MM.1S (cell line): ENCODE data around the gene ITPRID1.

Experiments
- DNase-seq: peaks from one replicate; pipeline ENCODE4 v3.0.0-alpha.2; 2015
- H2AFZ ChIP-seq: fragments of 300-600 bp; sonication (generic); 2 replicates; pipeline ENCODE4 v1.6.0; 2016; ENCODE audit warnings: antibody characterized with exemption, low read length
- H3F3A ChIP-seq: fragments of 300-600 bp; sonication (generic); 2 replicates; pipeline ENCODE4 v1.6.1; 2016; ENCODE audit warnings: mild to moderate bottlenecking, antibody characterized with exemption, low read length, moderate library complexity, mixed read lengths; ENCODE audit not compliant: insufficient read depth
- H3K27ac ChIP-seq: fragments of 300-600 bp; sonication (generic); 2 replicates; pipeline ENCODE4 v1.5.1; 2016; ENCODE audit warnings: mild to moderate bottlenecking, low read length
- H3K27me3 ChIP-seq: fragments of 300-600 bp; sonication (generic); replicated peaks from 2 replicates; pipeline ENCODE4 v1.6.0; 2016; ENCODE audit warnings: low read length; ENCODE audit not compliant: insufficient read depth
- H3K36me3 ChIP-seq: fragments of 300-600 bp; sonication (generic); replicated peaks from 2 replicates; pipeline ENCODE4 v1.6.1; 2016; ENCODE audit warnings: mild to moderate bottlenecking, low read length, mixed read lengths; ENCODE audit not compliant: insufficient read depth
- H3K4me1 ChIP-seq: fragments of 300-600 bp; sonication (generic); 2 replicates; pipeline ENCODE4 v1.6.1; 2016; ENCODE audit warnings: low read length, mixed read lengths
- H3K4me2 ChIP-seq: fragments of 300-600 bp; sonication (generic); 2 replicates; pipeline ENCODE4 v1.6.0; 2016; ENCODE audit warnings: low read depth, low read length
- H3K4me3 ChIP-seq: fragments of 300-600 bp; sonication (generic); 2 replicates; pipeline ENCODE4 v1.5.1; 2016; ENCODE audit warnings: low read length, mixed read lengths
- H3K79me2 ChIP-seq: fragments of 300-600 bp; sonication (generic); 2 replicates; pipeline ENCODE4 v1.6.1; 2016; ENCODE audit warnings: mixed run types, low read length, mixed read lengths
- H3K9ac ChIP-seq: fragments of 300-600 bp; sonication (generic); 2 replicates; pipeline ENCODE4 v1.6.1; 2016; ENCODE audit warnings: low read length, mixed read lengths
- H3K9me2 ChIP-seq: fragments of 300-600 bp; sonication (generic); replicated peaks from 2 replicates; pipeline ENCODE4 v1.6.1; 2016; ENCODE audit warnings: mild to moderate bottlenecking, low read length, mixed read lengths; ENCODE audit not compliant: insufficient read depth
- H3K9me3 ChIP-seq: fragments of 300-600 bp; sonication (generic); replicated peaks from 2 replicates; pipeline ENCODE4 v1.6.1; 2016; ENCODE audit warnings: mild to moderate bottlenecking, low read length, mixed read lengths; ENCODE audit not compliant: insufficient read depth
- H4K20me1 ChIP-seq: fragments of 300-600 bp; sonication (generic); 2 replicates; pipeline ENCODE4 v1.6.1; 2016; ENCODE audit warnings: mild to moderate bottlenecking, low read length, moderate library complexity, mixed read lengths; ENCODE audit not compliant: insufficient read depth
- CTCF ChIP-seq: fragments of 300-600 bp; sonication (generic); IDR thresholded peaks from 2 replicates; pipeline ENCODE4 v1.5.1; 2016; ENCODE audit warnings: antibody characterized with exemption, low read length, mixed read lengths
- EZH2 ChIP-seq: fragments of 300-600 bp; sonication (generic); optimal IDR thresholded peaks from 2 replicates; pipeline ENCODE3; 2017; ENCODE audit warnings: low read depth, mild to moderate bottlenecking, antibody characterized with exemption, low read length, mixed read lengths
- EZH2phosphoT487 ChIP-seq: fragments of 300-600 bp; sonication (generic); IDR thresholded peaks from 2 replicates; pipeline ENCODE4 v1.6.1; 2018; ENCODE audit warnings: antibody characterized with exemption, low read length

ITPRID1 gene

GRCh38 chr7:31679574-31680305 is 165.8 kb downstream of the ITPRID1 start:
- Histone ChIP-seq H3K36me3 (no peaks in the 10 kb centered on the region), H2AFZ (no peak overlapping the region), H3F3A (no peaks in the 10 kb centered on the region), H3K27ac (no peak overlapping the region), H4K20me1 (no peaks in the 10 kb centered on the region), H3K9me3 (no peaks in the 10 kb centered on the region), H3K27me3 (no peaks in the 10 kb centered on the region), H3K4me2 (no peak overlapping the region), H3K9me2 (no peaks in the 10 kb centered on the region), H3K79me2 (no peaks in the 10 kb centered on the region), H3K9ac (no peak overlapping the region), H3K4me1 (no peaks in the 10 kb centered on the region), H3K4me3 (no peak overlapping the region)
- TF ChIP-seq EZH2: no peak
- TF ChIP-seq EZH2phosphoT487: no peak
- TF ChIP-seq CTCF: no peak
- no peak for DNase-seq

GRCh38 chr7:31683445-31684225 is 169.7 kb downstream of the ITPRID1 start:
- no peaks in the 10 kb centered on the region for H3K9me3 ChIP-seq
- no peak for TF ChIP-seq EZH2
- no peak for TF ChIP-seq EZH2phosphoT487
- H3K27ac ChIP-seq: no peak overlapping the region
- no peak overlapping the region for H3K9ac ChIP-seq
- H3F3A ChIP-seq: no peaks in the 10 kb centered on the region
- no peak overlapping the region for H2AFZ ChIP-seq
- no peaks in the 10 kb centered on the region for H3K36me3 ChIP-seq
- no peaks in the 10 kb centered on the region for H4K20me1 ChIP-seq
- H3K79me2 ChIP-seq: no peaks in the 10 kb centered on the region
- no peaks in the 10 kb centered on the region for H3K27me3 ChIP-seq
- no peak for DNase-seq
- no peak overlapping the region for H3K4me2 ChIP-seq
- no peak overlapping the region for H3K4me3 ChIP-seq
- no peaks in the 10 kb centered on the region for H3K9me2 ChIP-seq
- H3K4me1 ChIP-seq: no peaks in the 10 kb centered on the region

GRCh38 chr7:31687024-31687748 is 173.3 kb downstream of the ITPRID1 start, which contains the start of gene PPP1R17:
TSS of gene PPP1R17 (plus strand) at chr7:31687215. CDS start at chr7:31692442, 5,227 bp downstream.
- Histone ChIP-seq H3K79me2 (no peaks in the 10 kb centered on the region), H3K4me3 (no peak within 1 kb of the TSS), H3K9me3 (no peaks in the 10 kb centered on the region), H3K9ac (no peak within 1 kb of the TSS), H3F3A (no peaks in the 10 kb centered on the region), H3K9me2 (no peaks in the 10 kb centered on the region), H3K4me2 (no peak within 1 kb of the TSS), H2AFZ (no peak within 1 kb of the TSS), H3K27me3 (no peaks in the 10 kb centered on the region), H3K4me1 (no peaks in the 10 kb centered on the region), H3K36me3 (no peaks in the 10 kb centered on the region), H4K20me1 (no peaks in the 10 kb centered on the region), H3K27ac (no peak within 1 kb of the TSS)
- TF ChIP-seq EZH2 (no peak), CTCF (no peak), EZH2phosphoT487 (no peak)
- DNase-seq: no peak
